ENCODE measurements around the gene NFILZ. TPM values are rescaled to one million over a fixed set of nuclear protein-coding genes. Genes with fewer than 3 reads are reported as not detected.

NFILZ gene
- total and polyA plus RNA-seq, 2 of the 8 experiments (the other 6 are each of a cell fraction or from before 2014, with no cell fraction given) = not detected

- H3K27me3 ChIP-seq (replicated peaks in 1 of 4; ENCODE audit: control insufficient read depth in 3 of 4, extremely low read depth in 1 of 4, insufficient read depth in 3 of 4, low read length in 3 of 4) = no peaks in the 10 kb centered on the region
- no peak overlapping the region for H3K4ac ChIP-seq (replicated peaks; ENCODE audit: insufficient read length, low read depth, low read length)
- H3K9ac ChIP-seq (replicated peaks in 1 of 4; ENCODE audit: extremely low read depth in 1 of 4, low read depth in 3 of 4, low read length in 3 of 4) = no peak overlapping the region
- H4K5ac ChIP-seq (ENCODE audit: insufficient read length, low read depth, low read length) = no peak overlapping the region
- H3K4me1 ChIP-seq (replicated peaks in 1 of 4; ENCODE audit: control insufficient read depth in 3 of 4, insufficient read depth in 4 of 4, low read length in 3 of 4) = peaks cover 10 to 29% (median 19%) of the 10 kb centered on the region in 4 experiments
- H2BK5ac ChIP-seq (ENCODE audit: low read depth, low read length) = 0 out of 2 replicates have a peak overlapping the region, but pooled peaks have one; percentile 44
- H3K14ac ChIP-seq (ENCODE audit: insufficient read length) = no peak overlapping the region
- no peak overlapping the region for H3K27ac ChIP-seq (ENCODE audit: low read depth, low read length)
- H4K91ac ChIP-seq (replicated peaks; ENCODE audit: insufficient read length, low read length) = no peak overlapping the region
- no peak overlapping the region for H2BK12ac ChIP-seq (ENCODE audit: low read depth, low read length)
- H2BK15ac ChIP-seq (ENCODE audit: low read length) = no peak overlapping the region
- H2AK5ac ChIP-seq (ENCODE audit: low read depth, low read length) = no peak overlapping the region
- peaks cover 17% of the 10 kb centered on the region for H3K23me2 ChIP-seq (ENCODE audit: low read depth, low read length)
- 94% methylated on average over 4 of the region's 4 CpGs; no CpG with 5 or more reads in 1 of the 2 experiments for WGBS, 2 experiments (ENCODE audit: extremely low coverage in 1 of 2, insufficient coverage in 1 of 2, insufficient read length in 1 of 2, insufficient replicate concordance in 2 of 2, low coverage in 1 of 2, low lambda C conversion rate in 2 of 2, missing lambda C conversion rate in 1 of 2)
- no peak overlapping the region for H4K8ac ChIP-seq (ENCODE audit: extremely low read depth, insufficient read depth, low read length)
- no peak overlapping the region for H3K56ac ChIP-seq (replicated peaks; ENCODE audit: insufficient read length, low read depth, low read length)
- H3K23ac ChIP-seq (ENCODE audit: insufficient read length) = no peak overlapping the region
- no peak overlapping the region for H3K4me2 ChIP-seq (ENCODE audit: insufficient read depth in 1 of 2, low read depth in 2 of 2, low read length in 2 of 2)
- H3K79me2 ChIP-seq (ENCODE audit: control insufficient read depth in 1 of 2, insufficient read depth in 2 of 2, low read length in 2 of 2) = peaks cover 0 to 6% of the 10 kb centered on the region in 2 experiments; a peak in 1 of 4 replicates
- no peak overlapping the region for H3K18ac ChIP-seq (ENCODE audit: extremely low read depth, low read length)
- ChIA-PET CTCF (ENCODE audit: partially characterized antibody) (interaction anchor here (0.7 to 1.4 kb wide), 6 partner anchors 11 to 29 kb away, joined by 3 to 5 read pairs (median 3); no protein-coding TSS in a partner anchor), POLR2A (ENCODE audit: partially characterized antibody) (interaction anchor here (1.1 to 7.5 kb wide), 4 partner anchors 11 to 21 kb away, joined by 3 to 117 read pairs (median 5); no protein-coding TSS in a partner anchor)
- DNase-seq (ENCODE audit: low read depth in 1 of 2, low spot score in 2 of 2) = no peak
- no peak for TF ChIP-seq CTBP2 (IDR thresholded peaks at IDR 0.05; ENCODE audit: borderline replicate concordance, insufficient read depth, insufficient read length, low read length)
- no peak for TF ChIP-seq SRF (IDR thresholded peaks at IDR 0.05; ENCODE audit: low read depth, low read length)
- TF ChIP-seq POLR2A (IDR thresholded peaks at IDR 0.05; ENCODE audit: control extremely low read depth in 1 of 2, low read depth in 2 of 2, low read length in 2 of 2) = no peak
- TF ChIP-seq, protein P1, sequence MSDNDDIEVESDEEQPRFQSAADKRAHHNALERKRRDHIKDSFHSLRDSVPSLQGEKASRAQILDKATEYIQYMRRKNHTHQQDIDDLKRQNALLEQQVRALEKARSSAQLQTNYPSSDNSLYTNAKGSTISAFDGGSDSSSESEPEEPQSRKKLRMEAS (IDR thresholded peaks at IDR 0.05) = no peak
- TF ChIP-seq EZH2 (IDR thresholded peaks at IDR 0.05; ENCODE audit: low read depth, low read length, severe bottlenecking) = no peak
- peaks cover 5% of the 10 kb centered on the region in 2 experiments; a peak in 3 of 4 replicates for H3K9me3 ChIP-seq (ENCODE audit: insufficient read depth in 2 of 2, low read depth in 1 of 2, low read length in 1 of 2)
- no peak overlapping the region for H2BK20ac ChIP-seq (ENCODE audit: low read length)
- FAIRE-seq = no peak
- peaks cover 0 to 3% of the 10 kb centered on the region in 2 experiments for H4K20me1 ChIP-seq (replicated peaks in 1 of 2; ENCODE audit: control insufficient read depth in 1 of 2, insufficient read depth in 2 of 2, low read length in 2 of 2)
- no peak overlapping the region for H3K4me3 ChIP-seq (ENCODE audit: extremely low read depth in 1 of 4, insufficient read depth in 2 of 4, low read depth in 3 of 4, low read length in 4 of 4)
- H2BK120ac ChIP-seq (replicated peaks; ENCODE audit: low read depth, low read length) = no peak overlapping the region
- no peak overlapping the region for H2AFZ ChIP-seq (ENCODE audit: low read length)
- H3K79me1 ChIP-seq (ENCODE audit: low read depth, low read length) = peaks cover 6% of the 10 kb centered on the region
- peaks cover 0 to 12% (median 4%) of the 10 kb centered on the region in 4 experiments; a peak in 3 of 8 replicates for H3K36me3 ChIP-seq (ENCODE audit: control insufficient read depth in 2 of 4, insufficient read depth in 4 of 4, low read length in 3 of 4)
These were observed 23.0 kb upstream of the NFILZ start for GRCh38 chr19:8607386-8607785.

All from H1 (cell line).